NOMO-1 treated with DMSO at 0.1 percent for 48 hours (cell line): Measurements from ENCODE around the gene DUSP2.
"Not testable (repeated sequence)": the region's sequence is repeated elsewhere in the genome, so short reads cannot be mapped to it uniquely, and the experiment has no call there.

Experiments used
- DNase-seq: peaks from one replicate; lab custom pipeline; 2025; ENCODE audit not compliant: unreplicated experiment; lab: John Stamatoyannopoulos, UW

DUSP2 gene

GRCh38 chr2:96163415-96163767 lies 18.2 kb upstream of the DUSP2 start:
- no peak for DNase-seq

DNA sequence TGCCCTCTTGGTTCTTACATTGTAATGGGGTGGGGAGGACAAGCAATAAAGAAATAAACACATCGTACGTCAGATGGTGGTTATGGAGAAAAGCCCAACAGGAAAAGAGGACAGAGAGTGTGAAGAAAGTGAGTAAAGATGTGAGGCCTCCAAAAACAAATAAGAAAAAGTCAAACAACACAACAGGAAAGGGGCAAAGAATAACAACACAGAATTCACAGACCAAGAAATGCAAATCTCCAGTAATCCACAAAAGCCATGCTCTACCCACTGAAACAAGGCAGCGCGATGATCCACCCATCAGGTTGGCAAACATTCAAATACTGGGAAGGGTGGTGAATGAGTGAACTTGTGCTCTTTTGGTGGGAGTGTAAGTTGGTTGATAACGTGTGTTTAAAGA lies 16.7 kb upstream of the DUSP2 start:
- no peak for DNase-seq

GRCh38 chr2:96160366-96160765 lies 15.1 kb upstream of the DUSP2 start:
- DNase-seq: not testable (repeated sequence)

DNA sequence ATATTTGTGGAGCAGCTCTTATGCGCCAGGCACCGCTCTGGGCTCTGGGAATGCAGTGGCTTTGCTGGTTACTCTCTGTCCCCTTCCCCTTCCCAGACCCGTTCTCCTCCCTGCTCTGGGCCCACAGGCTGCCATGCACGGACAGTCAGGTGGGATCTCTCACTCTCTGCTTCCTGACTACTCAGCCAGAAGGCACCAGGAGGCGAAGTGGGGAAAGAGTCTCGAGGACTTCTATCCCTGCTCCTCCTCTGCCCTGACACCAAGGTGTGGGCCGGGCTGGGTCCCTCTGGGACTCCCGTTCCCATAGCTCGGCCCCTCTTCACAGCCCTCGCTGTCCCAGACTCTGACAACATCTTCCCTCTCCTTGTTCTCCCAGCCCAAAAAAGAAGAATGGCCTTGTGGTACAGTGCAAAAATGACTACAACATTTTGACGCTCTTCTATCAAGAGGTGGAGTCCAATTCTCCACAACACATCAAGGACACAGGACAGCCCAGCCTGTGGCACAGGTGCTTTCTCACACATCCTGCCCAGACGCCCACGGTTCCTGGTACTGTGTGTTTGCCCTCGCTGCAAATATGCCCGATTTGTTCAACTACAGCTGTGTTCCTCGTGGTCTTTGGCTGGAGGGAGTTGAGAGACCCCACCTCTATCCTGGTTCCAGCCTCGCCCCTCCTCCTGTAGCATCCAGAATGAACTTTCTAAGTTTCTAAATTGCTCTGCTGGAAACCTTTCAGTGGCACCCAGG lies 14.0 kb upstream of the DUSP2 start:
- DNase-seq: no peak

- DNase-seq: no peak
Observed at GRCh38 chr2:96158554-96158940, 13.3 kb upstream of the DUSP2 start.

DNA sequence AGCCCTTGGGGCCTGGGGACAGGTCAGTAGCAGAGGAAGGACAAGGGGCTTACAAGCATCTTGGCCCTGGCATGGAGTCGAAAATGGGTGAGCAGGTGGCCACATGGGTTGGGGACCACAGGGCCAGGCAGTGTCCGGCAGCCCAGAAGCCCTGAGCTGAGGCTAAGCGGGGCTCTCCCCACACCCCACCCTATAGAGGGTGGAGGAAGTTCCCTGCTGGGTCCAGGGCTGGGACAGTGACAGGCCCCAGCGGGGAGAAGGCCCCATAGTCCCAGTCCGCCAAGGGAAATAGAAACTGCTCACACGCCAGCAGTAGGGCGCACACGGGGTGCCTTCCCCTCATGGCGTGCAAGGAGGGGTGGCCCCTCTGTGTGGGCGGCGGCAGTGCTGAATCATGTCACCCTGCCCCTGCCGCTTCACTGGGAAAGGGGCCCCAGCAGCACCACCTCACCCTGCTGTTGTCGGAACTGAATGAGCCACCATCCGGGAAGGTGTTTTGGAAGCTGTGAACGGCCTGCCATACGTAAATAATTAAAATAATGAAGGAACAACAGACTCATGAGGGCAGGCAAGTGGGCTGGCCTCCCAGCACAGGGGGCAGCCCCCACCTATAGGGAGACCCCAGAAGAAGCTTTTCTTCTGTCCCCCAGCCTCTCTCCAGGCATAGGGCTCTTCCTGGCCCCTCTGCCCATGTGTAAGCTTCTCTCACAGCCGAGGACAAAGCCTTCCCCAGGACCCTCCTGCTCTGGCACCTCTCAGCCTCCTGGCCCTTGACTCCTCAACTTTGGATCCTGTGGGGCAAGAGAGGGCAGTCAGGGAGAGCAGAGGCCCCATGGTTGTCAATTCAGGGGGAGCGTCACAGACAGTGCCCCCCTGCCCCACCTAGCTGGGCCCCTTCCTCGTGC lies 12.7 kb upstream of the DUSP2 start:
- no peak for DNase-seq

DNA sequence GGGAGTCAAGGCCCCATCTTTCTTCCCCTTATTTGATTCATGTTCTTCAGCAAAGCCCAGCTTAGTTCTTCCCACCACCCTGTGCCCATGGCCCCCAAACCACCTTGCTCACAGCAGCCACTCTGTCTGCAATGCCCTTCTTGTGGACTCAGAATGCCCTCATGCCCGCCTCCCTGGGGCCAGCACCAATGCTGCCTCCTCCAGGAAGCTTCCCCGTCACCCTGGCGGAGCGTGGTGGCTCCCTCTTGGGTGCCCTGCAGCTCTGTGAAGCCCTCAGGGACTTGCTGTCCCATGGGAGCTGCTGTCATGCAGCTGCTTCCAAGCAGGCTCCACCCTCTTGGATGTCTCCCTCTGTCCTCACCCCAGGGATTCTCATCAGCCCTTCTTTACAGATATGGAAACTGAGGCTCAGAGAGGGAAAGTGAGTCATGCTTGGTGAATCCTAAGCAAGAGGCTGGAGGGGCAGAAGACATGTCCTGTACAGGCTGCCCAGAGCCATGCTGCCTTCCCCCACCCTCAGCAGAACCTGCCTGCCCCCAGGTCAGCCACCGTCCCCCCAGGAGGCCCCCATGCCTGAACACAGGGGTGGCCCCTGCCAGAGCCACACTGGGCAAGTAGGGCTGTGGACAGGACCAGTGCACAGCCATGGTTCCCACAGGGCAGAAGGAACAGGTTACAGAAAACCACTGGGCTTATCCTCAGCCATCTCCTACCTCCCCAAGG lies 11.8 kb upstream of the DUSP2 start:
- DNase-seq: no peak

DNA sequence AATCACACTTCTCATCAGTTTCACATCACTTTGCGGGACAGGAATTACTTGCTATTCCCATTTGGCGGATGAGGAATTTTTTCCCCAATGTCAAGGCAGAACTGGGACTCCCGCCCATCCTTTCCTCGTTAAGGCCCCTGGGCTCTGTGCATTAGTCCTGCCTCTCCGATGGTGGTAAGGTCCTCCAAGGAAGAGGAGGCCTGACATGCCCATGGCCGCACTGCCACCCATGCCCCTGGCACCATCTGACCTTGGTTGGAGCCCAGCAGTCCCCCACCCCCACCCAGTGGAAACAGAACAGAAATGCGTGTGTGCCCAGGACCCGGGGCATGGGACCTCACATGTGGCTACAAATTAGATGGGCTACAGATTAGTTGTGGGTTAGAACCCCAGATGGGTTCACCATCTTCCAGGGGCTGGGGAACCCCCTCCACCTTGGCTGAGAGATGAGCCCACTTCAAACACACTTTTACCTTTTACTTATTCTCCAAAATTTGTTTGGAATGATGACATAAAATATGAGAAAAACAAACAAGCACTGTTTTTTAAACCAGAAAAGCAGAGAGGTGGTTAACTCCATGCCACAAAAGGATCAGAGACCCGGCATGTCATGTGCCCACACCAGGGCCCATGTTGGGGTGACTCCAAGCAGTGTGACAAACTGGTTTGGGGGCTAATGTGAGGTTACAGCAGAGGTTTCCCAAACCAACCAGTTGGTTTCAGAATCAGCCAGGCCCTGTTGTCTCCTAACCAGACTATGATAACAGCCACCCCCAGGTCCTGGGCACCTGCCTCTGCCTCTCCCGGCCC lies 11.0 kb upstream of the DUSP2 start:
- DNase-seq: no peak

DNA sequence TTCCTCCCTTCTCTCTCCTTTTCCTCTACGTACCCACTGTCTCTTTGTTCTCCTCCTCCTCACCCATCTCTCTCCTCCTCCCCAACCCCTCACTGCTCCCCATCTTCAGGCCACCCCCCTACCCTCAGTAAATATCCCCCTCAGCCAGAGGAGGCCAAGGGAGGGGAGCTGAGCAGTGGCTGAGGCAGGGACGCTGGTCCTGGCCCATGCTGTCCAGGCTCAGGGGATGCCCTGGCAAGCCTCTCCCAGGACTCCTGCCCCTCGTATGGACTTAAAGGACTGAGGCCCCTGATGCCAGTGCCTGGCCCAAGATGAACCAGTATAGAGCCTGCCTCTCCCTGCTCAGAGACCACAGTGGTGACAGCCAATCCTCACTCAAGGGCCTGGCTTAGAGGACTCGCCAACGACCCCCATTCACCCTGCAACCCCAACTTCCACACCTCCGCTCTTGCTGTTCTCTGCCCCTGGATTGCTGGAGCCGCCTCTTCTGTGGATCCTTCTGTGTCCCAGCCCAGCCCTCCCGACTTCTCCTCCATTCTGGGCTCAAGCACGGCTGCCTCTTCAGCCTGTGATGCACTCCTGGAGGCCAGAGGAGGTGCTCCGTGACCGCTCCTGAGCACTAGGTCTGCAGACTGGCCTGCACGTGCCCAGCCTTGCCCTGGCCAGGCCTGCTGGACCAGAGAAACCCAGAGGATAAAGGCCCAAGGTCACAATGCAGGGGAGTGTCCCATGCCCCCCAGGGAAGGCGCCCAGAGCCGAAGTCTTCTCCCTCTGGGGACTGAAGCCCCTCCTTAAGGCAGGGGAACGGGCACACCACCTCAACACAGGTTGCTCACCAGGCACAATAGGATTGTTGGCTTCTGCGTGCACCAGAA lies 9.5 kb upstream of the DUSP2 start:
- DNase-seq: no peak

DNA sequence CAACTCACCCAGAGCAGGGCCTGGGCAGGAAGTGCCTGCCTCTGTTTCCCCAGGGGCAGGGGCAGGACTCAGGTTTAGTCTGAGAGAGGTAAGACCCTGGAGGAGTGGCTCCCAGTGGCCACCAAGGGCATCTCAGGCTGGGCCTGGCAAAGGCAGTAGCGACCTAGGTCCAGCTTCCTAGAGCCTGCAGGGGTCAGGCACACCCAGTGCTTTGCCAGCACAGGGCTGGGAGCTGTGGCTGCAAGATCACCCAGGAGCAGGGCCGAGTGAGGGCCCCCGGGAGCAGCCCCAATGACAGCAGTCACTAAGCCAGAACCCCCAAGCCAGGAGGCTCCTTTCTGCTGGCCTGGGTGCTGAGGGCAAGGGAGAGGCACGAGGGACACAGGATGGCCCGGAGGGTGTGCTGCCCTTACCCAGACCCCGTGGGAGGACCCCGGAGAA lies 8.8 kb upstream of the DUSP2 start:
- no peak for DNase-seq

- no peak for DNase-seq
Observed at GRCh38 chr2:96153291-96153713, 8.1 kb upstream of the DUSP2 start.

- DNase-seq: no peak
Observed at GRCh38 chr2:96152304-96153161, 7.3 kb upstream of the DUSP2 start.

DNA sequence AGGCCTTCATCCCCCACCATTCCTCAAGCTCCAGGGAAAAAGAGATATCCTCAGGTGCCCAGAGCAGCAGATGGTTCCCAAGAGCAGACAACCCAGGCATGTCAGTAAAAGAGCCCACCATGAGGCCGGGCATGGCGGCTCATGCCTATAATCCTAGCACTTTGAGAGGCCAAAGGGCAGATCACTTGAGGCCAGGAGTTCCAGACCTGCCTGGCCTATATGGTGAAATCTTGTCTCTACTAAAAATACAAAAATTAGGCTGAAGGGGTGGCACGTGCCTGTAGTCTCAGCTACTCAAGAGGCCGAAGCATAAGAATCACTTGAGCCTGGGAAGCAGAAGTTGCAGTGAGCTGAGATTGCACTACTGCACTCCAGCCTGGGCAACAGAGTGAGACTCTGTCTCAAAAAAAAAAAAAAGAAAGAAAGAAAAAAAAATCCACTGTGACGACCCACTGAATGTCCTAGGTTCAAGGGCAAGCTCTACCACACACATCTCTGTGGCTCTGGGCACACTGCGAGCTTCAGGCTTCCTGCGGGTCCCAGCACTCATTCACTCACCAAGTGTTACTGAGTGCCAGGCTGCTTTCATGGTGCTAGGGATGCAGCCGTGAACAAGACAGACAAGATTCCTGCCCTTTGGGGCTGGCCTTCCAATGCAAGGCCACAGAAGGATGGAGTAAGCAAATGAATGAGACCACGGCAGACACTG lies 6.5 kb upstream of the DUSP2 start:
- DNase-seq: no peak

DNA sequence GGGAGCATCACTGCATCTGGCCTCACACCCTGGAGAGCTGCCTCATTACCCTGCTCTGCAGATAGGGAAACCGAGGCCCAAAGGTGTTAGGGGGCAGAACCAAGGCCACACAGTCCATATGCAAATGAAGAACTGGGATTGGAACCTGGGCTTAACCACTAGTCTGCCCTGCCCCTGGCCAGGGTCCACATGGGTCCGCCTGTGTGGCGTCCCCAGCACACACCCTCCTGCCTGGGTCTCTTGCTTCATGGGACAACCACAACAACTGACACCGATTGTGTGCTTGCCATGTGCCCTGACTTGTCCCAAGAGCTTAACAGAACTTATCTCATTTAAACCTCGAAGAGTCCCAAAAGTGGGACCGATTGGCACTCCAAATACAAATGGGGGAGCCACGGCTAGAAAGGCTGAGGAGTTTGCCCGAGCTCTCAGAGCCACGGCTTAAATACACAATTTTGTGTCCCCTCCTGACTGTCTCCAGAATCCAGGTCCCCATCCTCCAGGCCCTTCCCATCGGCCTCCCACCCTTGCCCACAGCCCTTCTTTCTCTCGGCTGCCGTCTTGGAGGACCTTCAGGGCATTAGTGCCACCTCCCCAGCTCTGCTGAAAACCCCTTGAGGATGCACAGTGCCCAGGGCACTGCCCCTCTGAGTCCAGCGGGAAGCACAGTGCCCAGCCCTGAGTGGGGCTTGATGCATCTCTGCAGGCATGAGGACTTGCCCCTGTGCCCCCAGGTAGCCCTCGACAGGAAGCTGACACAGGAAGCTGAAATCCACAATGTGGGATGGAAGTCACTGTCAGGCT lies 5.8 kb upstream of the DUSP2 start:
- no peak for DNase-seq

DNA sequence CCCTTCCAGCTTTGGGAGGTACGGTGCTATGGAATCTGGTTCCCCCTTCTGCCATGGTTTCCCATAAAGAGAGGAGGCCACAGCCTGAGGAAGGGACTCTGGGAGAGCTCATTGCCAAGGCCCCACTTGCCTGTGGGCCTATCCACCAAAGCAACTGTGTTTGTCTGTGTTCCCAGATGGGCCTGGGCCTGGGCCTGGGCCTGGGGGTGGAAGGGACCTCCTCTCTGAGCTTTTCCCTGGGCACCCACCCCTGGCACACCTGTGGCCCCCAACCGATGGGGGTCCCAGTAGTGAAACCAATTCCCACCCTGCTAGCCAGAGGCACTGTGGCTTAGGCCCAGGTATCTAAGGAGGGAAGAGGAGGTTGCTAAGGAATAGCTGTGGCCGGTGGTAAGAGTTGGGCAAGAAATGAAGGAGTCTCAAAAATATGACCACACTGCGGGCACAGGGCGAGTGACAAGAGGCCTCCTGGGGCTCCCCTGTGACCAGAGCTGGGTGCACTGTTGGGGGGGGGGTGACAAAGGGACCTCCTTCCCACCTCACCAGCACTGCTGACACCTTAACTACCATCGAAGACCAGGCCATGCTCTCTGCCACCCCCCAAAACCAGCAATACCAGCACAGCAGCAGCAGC lies 4.9 kb upstream of the DUSP2 start:
- no peak for DNase-seq

- DNase-seq: peak; percentile 83
Observed at GRCh38 chr2:96148410-96149217, 3.4 kb upstream of the DUSP2 start.
